ENCODE measurements around the gene PTPN1.
"Not testable (repeated sequence)": the region's sequence is repeated elsewhere in the genome, so short reads cannot be mapped to it uniquely, and the experiment has no call there.

The PTPN1 gene

DNA sequence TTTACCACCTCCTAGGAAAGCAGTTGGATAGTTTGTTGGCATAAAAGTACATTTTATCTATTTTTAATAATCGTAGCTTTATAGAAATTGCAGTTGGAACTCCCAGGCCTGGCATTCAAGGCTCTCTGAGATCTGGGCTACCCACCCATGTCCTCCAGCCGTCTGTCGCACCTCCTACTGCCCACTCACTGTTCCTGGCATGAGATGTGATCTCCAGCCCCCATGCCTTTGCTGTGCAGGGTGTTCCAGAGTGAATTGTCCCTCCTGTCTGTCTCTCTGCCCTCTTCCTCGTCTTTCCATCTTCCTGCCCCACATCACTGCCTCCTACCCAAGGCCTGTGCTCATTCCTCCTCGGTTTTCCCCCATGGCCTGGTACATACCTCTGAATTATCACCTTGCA, 50.7 kb downstream of the PTPN1 start:
- FAIRE-seq: no peak

DNA sequence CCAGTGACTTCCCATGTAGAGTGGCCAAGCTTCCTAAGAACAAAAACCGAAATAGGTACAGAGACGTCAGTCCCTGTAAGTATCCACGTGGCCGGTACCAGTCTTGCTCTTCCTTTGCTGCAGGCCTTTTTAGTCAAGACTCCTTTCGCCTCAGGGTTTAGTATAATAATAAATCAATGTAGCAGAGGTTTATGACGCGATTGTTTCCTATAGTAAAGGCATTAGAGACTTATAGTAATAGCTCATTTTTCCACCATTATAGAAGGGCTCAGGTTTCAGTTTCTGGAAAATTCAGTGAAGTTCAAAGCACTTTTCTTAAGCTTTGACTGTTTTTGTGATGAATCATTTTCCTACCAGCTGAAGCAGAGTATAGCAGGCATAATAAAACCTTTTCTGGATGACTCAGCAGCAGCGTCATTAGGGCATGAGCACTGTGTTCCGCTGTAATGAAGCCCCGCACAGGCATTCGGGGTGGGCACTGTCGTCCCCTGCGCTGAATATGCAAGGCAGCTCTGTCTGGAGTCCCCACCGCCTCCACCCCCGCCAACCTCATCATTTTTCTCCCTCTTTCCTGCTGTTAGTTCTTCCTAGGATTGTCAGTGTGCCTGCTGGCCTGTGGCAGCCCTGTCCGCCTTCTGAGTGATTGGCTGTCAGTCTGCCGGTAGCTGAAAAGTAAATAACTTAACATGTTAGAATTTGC, 51.3 kb downstream of the PTPN1 start:
- no peak for FAIRE-seq

DNA sequence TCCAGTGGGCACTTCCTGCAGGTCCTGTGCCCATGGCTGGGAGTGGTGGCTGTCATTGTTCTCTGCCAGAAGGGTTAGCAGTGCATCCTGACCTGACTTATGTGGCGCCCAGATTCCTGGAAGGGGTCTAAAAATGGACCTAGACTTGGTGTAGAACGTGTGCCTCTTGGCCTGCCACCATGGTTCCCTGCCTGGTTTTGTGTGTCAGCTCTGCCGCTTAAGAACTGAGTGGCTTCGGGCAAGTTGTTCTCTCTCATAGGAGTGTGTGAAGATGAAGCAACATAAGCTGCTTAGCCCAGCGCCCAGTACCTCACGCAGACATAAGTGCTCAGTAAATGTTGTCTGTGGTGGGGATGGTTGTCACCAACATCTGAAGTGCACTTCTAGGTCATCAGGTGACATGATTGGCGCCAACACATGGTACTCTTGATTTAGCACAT, 52.1 kb downstream of the PTPN1 start:
- FAIRE-seq: no peak

DNA sequence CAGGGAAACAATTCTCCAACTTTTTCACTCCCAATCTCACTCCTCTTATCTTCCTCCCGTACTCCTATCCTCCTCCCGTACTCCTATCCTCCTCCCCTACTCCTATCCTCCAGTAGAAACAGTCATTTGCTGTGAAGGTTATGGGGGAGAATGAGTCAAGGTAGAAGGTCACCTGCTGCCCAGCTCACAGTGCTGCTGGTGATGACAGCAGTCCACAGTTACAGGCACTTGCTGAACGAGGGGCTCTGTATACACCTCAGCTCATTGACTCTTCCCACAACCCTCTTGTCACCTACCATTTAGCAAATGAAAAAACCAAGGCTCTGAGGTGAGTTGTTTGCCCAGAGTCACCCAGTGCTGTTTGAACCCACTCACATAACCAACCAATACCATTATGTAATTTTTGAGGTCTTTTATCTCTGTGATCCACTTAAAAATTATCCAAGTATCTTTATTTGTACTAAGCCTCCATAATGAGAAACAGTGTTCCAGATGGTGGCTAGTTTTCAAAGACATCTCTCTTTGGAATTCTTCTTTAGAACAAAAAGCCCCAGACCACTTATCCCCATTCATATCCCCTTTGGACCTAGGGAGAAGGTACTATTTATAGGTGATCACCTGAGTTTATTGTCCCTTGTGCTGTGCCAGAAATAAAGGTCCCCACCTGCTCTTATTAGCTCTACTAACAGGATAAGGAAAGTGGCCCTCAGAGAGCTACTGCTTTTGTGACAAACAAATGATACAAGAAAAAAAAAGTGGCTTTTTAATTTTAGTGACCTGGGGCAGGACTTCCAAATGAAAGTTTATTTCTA, 53.2 kb downstream of the PTPN1 start:
- no peak for FAIRE-seq

DNA sequence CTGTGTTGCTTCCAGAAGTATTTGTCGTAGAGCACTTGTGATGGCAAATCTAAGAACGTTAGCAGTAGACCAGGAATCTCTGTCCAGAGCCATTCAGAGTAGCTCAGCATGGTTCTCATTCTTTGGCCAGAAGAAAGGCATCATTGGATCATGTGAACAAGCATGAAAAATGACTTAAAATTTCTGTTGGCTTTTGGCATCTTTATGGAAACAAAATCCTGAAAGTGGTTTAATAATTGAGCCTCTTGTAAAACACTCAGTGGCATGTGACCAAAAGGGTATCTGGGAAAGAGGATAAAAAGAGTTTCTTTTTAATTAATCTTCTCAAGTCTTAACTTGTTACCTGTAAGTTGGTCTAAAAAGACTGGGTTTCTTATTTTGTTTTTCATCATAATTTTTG, 55.2 kb downstream of the PTPN1 start:
- FAIRE-seq: no peak

DNA sequence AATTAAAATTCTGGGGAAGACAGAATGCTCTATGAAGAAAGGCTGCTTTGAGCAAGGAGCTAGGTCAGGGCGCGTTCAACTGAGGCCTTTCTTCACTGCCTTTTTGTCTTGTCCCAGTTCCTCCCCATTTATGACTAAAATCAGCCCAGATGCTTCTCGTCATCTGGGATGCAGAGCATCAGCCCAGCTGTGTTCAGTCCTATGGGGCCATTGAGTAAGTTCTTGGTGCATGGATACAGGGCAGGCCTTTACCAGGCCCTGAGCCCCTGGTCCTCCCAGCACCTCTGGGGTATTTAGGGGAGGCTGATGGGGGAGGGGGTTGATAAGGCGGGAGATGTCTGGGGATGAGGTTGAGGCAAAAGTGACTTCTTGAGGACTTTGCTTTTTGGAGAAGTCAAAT, 55.7 kb downstream of the PTPN1 start:
- no peak for FAIRE-seq

DNA sequence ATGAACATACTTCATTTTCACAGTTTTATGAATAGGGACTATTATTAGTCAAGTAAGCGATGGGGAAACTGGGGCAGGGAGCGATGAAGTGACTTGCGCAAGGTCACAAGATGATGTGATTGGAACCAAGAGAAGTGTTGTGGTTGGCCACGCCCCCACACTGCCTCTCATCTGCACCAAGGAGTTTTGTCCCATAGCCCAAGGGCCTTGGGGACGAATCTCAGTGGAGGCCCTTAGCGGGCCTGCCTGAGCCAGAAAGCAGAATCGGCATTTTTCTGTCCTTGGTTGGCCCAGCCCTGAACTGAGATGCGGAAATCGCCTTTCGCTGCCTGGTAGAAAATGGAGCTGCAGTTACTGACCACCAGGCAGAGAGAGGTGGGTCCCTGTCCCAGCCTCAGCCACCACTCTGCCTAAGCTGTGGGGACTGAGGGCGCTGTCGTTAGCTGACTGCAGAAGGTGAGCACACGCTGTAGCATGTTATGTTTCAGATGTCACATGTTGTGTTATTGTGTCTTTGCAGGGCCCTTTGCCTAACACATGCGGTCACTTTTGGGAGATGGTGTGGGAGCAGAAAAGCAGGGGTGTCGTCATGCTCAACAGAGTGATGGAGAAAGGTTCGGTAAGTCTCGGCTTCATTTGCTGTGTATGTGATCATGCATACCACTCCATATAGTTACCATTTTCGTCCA, 57.8 kb downstream of the PTPN1 start:
- FAIRE-seq: no peak

DNA sequence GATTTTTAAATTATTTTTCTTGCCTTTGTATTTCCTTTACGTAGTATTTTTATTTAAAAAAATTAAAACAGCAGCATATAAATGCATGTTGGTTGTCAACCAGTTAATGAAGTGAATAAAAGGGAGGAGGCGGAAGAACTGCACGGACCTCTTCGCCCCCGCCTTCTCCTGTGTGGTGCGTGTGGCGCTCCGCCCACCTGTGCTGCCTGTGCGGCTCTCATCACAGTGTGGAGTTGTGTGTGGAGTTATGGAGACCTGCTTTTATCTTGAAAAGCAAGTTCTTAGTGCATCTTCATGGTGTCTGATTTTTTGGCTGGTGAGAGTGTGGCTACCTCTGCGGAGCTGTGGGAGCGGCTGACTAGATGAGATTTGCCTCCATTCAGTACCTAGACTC, 58.4 kb downstream of the PTPN1 start:
- FAIRE-seq: no peak

DNA sequence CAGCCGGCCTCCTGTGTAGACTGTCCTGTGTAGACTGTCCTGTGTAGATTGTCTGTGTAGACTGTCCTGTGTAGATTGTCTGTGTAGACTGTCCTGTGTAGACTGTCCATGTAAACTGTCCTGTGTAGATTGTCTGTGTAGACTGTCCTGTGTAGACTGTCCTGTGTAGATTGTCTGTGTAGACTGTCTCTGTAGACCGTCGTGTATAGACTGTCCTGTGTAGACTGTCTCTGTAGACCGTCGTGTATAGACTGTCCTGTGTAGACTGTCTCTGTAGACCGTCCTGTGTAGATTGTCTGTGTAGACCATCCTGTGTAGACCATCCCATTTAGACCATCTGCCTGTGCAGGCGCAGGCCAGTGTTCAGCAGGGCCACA, 59.3 kb downstream of the PTPN1 start:
- not testable (repeated sequence) for FAIRE-seq

DNA sequence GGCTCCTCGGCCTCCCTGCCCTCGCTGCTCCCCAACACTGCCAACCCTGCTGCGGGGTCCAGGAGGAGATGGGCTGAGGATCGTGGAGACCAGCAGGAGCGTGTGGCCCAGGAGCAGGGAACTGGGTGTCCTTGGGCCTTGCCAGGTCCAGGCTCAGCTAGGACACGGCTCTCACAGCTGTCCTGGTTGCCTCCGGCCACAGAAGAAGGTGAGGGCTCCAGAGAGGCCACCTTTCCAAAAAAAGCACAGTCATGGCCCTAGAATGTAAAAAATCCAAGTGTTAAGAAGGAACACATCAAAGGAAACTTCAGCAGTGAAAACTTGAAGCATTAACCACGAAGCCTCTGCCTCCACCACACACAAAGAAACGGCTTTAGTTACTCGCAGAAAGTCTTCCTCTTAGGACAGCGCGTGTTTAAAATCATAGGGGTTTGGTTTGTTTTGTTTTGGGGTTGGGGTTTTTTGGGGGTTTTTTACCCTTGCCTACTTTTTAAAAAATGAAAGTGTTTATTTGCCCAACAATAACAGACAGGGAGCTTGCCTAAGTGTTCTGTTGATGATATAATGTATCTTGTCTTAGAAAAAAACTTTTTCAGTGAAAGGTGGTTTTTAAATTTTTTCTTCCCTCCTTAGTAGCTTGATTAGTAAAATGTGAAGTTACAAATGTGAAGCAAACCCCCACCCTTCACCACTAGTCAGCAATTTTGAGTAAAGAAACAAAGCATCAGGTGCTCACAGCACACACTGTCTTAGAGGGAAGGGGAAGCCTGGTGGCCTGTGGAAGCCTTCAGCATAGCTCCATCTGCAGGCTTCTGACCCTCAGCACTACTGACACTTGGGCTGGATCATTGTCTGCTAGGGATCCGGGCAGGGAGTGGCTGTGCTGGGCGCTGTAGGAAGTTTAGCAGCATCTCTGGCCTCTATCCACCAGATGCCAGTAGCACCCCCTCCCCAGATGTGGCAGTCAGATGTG, 60.0 kb downstream of the PTPN1 start:
- FAIRE-seq: no peak

DNA sequence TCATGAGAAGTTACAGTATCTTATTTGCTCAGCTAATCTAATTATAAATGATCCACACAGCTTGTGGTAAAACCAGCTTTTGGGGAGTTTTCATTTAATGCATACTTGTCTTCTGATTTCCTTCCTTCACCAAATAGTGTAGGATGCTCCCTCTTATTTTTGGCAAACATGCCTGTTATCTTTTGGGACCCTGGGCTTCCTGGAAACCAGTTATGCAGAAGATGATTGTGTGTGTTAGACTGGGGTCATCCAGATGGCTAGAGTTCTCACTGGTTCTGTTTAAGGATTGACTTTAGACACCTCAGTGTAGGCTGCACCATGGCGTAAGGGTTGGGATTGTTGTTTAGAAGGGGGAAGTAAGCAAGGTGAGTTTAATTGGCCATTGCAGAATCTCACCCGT, 61.3 kb downstream of the PTPN1 start:
- no peak for FAIRE-seq

DNA sequence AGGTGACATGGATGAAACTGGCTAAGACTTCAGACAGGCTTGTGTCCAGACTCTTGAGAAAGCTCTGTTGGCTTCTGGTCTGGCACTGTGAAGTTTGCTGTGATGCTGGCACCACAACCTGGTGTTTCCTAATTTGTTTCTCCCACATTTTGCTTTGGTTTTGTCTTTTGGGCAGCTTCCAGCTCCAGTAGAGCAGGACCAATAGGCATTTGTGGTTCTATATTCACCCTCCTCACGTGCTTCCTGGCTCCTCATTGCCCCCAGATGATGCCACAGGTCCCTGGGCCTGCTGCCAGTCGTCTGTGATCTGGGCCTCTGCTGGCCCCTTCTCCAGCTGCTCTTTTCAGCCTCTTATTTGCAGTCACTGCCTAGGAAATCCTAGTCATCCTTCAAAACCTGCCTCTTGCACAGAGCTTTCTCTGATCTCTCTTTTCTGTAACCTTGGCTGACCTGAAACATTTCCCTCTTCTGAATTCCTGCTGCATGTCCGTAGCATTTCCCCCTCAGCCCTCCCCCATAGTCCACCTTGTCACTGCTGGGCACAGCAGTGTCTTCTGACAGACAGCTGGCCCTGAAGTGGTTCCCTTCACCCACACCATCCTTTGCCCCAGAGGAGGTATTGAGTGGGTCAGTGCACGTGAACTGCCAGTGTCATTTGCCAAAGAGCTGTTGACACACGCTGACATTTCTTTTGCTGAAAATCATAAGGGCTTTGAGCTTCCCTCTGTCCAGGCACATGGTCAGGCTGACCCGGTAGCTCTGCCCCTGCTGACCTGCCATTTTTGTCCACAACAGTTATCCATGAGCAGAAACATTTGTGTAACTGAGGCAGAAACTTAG, 63.0 kb downstream of the PTPN1 start:
- no peak for FAIRE-seq

DNA sequence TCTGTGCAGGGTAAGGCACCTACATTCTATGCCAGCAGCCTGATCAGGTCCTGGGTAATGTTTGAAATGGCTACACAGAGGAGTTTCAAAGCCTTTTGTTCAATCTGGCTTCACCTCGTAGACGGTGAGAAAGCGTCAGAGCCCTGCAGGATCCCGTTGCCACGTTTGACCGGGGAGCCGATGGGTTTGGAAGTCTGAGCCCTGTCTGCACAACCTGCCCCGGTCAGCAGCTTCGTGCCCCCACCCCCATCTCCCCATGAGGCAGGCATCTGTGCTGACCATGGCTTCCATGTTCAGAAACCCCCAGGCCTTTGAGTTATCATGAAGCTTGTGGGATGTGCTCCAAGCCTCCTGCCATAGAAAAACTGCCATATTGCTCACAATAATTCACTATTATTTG, 63.9 kb downstream of the PTPN1 start:
- no peak for FAIRE-seq

DNA sequence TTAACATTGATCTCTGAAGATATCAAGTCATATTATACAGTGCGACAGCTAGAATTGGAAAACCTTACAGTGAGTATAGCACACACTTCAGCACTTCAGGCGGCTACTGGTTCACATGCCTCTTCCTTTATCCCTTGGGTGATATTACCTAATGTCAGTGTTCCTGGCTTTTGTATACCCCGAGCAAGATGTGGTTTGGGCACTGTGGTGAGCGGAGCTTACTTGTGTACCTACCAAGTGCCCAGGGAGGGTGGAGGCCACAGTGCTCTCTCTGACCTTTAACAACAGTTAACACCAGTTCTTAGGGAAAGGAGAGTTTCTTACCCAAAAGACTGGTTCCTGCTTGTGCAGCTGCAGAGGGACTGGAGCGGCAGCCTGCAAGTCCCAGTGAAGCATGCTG, 64.4 kb downstream of the PTPN1 start:
- no peak for FAIRE-seq

DNA sequence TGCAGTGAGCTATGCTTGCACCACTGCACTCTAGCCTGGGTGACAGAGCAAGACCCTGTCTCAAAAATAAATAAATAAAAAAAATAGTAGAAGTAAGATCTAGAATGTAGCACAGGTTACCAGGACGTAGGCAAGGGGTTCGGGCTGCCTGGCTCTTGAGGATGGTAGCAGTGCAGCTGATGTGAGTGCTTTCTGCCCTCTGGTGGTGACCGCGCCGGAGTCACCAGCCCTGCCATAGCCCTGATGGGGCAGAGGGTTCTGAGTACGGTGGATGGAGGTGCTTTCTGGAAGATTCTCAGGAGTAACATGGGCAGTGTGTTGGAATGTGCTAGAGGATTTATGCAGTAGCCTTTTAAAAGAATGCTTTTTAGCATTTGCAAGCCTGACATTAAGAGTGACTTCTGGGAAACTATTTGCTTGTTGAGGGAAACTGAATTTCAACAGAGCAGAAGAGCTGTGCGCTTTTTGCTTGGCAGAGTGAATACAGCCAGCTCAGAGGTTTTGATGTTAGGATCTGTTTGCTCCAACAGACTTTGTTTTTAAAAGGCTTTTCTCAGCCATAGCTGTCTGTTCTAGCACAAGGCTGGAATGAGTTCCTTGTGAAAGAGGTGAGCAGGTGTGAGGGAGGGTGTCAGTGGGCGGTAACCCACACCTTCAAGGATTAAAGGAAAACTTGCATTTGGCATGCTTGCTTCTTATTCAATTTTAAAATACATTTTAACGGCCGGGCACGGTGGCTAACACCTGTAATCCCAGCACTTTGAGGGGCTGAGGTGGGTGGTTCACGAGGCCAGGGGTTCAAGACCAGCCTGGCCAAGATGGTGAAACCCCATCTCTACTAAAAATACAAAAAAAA, 65.9 kb downstream of the PTPN1 start:
- no peak for FAIRE-seq

DNA sequence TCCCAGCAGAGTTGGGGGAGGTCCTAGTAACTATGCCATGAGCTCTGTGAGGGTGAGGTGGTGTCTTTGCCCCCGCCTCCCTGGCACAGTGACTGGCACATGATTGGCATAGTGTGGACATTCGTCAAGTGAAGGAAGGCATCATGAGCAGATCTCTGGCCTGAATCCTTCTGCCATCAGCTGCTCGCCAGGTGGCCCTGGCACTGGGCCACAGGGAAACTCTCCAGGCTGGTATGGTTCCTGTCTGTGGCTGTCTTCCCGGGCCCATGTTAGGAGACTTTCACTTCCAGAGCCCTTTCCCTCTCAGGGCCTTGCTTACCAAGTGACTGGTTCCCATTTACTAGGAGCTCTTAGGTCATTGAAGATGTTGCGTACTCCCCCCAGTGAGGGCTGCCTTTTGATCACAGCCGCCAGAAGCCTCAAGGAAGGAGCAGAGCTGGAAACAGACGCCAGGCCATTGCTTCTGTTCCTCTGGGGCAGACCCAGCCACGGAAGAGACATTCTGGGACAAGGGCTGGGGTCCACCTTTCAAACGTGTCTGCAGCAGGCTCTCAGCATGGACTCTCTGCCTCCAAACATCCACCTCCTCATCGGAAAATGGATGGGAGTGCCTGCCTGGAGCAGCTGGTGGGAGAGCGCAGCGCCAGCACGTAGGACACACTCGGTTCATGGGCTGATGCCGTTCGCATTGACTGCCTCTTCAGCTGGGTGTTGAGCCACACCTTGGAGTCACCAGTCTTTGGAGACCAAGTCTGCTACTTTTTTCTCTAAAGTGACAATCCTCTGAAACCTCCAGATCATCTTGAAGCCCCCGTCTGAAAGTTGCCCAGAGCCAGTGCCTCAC, 67.2 kb downstream of the PTPN1 start:
- no peak for FAIRE-seq

DNA sequence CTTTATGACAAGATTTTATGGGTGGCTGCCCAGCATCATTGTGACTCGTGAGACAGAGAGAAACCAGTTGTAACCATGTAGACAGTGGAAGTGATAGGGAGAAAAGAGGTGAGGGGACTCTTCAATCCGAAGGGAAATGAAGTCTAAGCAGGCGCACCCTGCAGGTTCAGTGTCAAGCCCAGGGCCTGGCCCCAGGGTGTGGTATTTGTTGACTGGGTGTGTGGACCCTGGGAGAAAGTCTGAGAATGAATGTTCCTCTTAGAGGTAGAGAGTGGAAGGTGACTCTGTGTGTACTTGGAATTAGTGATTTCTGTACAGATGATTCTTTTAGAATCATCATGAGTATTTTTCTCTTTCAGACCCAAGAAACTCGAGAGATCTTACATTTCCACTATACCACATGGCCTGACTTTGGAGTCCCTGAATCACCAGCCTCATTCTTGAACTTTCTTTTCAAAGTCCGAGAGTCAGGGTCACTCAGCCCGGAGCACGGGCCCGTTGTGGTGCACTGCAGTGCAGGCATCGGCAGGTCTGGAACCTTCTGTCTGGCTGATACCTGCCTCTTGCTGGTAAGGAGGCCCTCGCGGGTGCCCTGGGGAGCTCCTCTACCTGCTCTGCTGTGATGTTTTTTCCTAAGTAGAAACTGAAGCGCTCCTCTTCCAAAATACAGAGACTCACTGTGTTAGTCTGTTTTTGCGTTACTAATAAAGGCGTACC, 68.0 kb downstream of the PTPN1 start:
- no peak for FAIRE-seq

DNA sequence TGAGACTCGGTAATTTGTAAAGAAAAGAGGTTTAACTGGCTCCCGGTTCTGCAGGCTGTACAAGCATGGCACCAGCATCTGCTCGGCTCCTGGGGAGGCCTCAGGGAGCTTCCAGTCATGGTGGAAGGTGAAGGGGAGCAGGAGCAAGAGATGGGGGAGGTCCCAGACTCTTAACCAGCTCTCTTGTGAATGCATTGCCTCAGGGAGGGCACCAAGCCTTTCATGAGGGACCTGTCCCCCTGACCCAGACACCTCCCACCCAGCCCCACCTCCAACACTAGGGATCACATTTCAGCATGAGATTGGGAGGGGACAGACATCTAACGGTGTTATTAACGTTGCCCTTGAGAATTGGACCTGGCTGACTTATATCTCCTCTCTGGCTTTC, 68.6 kb downstream of the PTPN1 start:
- FAIRE-seq: no peak

DNA sequence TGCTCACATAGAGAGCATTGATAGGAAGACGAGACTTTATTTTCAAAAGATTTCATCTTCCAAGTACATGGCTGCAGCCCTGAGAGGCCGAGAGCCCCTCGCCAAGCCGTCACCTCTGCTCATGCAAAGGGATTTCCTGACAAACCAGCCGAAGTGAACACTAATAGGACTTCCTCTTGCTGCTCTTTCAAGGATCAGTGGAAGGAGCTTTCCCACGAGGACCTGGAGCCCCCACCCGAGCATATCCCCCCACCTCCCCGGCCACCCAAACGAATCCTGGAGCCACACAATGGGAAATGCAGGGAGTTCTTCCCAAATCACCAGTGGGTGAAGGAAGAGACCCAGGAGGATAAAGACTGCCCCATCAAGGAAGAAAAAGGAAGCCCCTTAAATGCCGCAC, 69.3 kb downstream of the PTPN1 start:
- no peak for FAIRE-seq

All from A204.1 (cell line).